ENCODE measurements around the gene SHROOM4.

DNA sequence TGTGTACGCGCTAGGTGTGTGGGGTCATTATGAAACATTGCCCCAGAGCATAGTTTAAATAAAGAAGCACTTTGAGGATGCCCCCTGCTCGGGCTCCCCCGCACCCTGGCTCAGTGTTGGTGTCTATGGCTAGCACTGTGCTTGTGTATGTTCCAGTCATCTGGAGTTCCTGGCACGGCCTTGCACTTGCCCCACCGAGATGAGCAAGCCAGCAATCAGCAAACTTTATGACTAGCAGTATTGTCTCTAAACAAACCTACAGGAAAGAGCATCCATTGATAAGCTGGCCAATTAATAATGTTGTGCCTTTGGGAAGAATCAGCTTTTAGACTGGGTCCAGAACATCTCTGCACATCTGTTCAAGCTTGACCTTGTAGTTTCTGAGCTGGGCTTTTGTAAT lies 707 bp upstream of the SHROOM4 start:
- TF ChIP-seq, protein P1, sequence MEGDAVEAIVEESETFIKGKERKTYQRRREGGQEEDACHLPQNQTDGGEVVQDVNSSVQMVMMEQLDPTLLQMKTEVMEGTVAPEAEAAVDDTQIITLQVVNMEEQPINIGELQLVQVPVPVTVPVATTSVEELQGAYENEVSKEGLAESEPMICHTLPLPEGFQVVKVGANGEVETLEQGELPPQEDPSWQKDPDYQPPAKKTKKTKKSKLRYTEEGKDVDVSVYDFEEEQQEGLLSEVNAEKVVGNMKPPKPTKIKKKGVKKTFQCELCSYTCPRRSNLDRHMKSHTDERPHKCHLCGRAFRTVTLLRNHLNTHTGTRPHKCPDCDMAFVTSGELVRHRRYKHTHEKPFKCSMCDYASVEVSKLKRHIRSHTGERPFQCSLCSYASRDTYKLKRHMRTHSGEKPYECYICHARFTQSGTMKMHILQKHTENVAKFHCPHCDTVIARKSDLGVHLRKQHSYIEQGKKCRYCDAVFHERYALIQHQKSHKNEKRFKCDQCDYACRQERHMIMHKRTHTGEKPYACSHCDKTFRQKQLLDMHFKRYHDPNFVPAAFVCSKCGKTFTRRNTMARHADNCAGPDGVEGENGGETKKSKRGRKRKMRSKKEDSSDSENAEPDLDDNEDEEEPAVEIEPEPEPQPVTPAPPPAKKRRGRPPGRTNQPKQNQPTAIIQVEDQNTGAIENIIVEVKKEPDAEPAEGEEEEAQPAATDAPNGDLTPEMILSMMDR (IDR thresholded peaks at IDR 0.05; ENCODE audit: low read depth, low read length, missing input control), result no peak
- TF ChIP-seq SP1 (IDR thresholded peaks at IDR 0.05) (no peak), GABPA (IDR thresholded peaks at IDR 0.05 in 1 of 2, conservative IDR thresholded peaks at IDR 0.05 in 1 of 2) (no peak), NR2F2 (IDR thresholded peaks at IDR 0.05) (no peak), TAF1 (conservative IDR thresholded peaks at IDR 0.05) (no peak), RAD21 (IDR thresholded peaks at IDR 0.05) (no peak), ATF3 (IDR thresholded peaks at IDR 0.05) (no peak), JUND (IDR thresholded peaks at IDR 0.05) (no peak), HNF4G (IDR thresholded peaks at IDR 0.05) (no peak)

Measured in liver (tissue), 3 donors.